Gastrocnemius medialis (tissue), 4 donors: Measurements from ENCODE around the gene RAB34.

Experiments used
- POLR2A ChIP-seq, 2 donors: fragments of 450-650 bp; IDR thresholded peaks; one replicate each; pipeline ENCODE4 v1.6.1; 2017; ENCODE audit warnings: antibody characterized with exemption in 2 of 2, mild to moderate bottlenecking in 2 of 2, moderate library complexity in 2 of 2
- TF ChIP-seq, protein P1 (sequence below), 5 experiments: fragments of 450-650 bp in 3 of 5; fragments of 200-600 bp in 2 of 5; sonication (generic) in 2 of 5; IDR thresholded peaks in 4 of 5; conservative IDR thresholded peaks in 1 of 5; 1 replicate in 4 of 5; 2 replicates in 1 of 5; pipeline ENCODE4 v1.5.1; 2016 to 2019; ENCODE audit warnings: antibody characterized with exemption in 5 of 5, mild to moderate bottlenecking in 3 of 5, moderate library complexity in 3 of 5

DNA sequence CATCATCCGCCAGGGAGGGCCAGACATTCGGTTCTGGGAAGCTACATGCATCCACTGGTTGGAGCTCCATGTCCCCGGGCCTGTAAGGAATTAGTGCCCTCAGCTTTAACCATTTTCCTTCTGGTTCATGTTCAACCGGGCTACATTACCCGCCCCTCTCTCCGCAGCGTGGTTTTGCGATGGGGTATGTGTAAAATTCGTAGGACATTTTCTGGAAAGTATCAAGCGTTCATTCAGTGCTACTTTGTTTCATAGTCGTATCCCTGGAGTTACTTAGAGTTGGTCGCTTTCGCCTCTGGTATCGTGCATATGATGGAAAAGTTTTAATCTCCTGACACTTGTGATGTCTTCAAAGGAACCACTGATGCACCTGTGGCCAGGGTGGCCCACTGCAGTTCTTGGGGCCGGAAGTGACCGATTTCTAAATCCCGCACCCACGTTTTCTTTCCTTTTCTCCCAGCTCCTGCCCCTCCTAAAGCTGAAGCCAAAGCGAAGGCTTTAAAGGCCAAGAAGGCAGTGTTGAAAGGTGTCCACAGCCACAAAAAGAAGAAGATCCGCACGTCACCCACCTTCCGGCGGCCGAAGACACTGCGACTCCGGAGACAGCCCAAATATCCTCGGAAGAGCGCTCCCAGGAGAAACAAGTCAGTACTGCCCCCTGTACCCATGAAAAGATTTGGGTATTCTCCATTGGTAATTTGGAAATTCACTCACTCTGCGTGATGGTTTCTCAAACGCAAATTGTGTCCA lies 2.8 kb upstream of the RAB34 start:
- TF ChIP-seq, protein P1, sequence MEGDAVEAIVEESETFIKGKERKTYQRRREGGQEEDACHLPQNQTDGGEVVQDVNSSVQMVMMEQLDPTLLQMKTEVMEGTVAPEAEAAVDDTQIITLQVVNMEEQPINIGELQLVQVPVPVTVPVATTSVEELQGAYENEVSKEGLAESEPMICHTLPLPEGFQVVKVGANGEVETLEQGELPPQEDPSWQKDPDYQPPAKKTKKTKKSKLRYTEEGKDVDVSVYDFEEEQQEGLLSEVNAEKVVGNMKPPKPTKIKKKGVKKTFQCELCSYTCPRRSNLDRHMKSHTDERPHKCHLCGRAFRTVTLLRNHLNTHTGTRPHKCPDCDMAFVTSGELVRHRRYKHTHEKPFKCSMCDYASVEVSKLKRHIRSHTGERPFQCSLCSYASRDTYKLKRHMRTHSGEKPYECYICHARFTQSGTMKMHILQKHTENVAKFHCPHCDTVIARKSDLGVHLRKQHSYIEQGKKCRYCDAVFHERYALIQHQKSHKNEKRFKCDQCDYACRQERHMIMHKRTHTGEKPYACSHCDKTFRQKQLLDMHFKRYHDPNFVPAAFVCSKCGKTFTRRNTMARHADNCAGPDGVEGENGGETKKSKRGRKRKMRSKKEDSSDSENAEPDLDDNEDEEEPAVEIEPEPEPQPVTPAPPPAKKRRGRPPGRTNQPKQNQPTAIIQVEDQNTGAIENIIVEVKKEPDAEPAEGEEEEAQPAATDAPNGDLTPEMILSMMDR (IDR thresholded peaks at IDR 0.05 in 4 of 5, conservative IDR thresholded peaks at IDR 0.05 in 1 of 5): no peak
- TF ChIP-seq POLR2A (IDR thresholded peaks at IDR 0.05): no peak
